ENCODE results near the gene ITM2B.

Gene ITM2B

DNA sequence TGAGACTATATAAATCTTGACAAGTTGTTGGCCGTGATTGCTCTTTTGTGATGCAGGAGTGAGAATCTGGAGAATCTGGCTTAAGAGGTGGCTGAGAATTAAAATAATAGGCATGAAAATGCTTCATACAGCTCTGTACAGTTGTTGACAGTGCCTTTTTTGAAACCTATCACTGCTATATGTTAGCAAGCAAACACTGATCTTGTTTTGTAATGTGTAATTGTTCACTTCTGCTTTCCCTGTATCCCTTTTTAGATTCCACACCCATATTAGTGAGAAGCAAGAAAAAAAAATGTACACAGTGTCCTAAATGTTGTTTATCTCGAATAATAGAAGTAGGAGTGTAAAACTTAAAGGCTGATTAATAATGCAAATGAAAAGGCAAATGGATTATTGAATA is 31.1 kb downstream of the ITM2B start:
- DNase-seq, result no peak

DNA sequence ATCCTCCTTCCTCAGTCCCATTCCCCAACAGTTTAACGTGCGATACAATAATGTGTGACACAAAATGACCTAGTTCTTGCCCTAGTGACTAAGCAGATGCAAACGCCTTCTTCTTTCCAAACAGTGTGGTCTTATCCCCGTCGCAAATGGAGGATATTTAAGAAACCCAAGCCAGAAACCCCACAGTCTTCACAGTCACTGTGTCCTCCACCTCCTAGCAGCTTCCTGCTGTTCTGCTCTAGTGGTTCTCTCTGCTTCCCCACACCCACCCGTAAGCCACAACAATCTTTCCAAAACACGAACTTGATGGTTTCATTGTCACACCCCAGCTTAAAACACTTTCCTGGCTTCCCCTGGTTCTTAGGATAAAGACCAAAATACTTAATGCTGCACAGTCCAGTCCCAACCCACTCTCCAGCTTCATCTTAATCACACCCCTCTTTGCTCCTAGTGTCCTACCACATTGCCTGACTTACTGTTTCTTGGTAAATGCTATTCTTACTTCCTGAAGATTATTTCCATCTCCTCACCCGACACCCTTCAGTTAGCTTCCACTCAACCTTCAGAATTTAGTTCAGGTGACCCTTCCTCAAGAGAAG is 32.3 kb downstream of the ITM2B start:
- DNase-seq, result no peak

DNA sequence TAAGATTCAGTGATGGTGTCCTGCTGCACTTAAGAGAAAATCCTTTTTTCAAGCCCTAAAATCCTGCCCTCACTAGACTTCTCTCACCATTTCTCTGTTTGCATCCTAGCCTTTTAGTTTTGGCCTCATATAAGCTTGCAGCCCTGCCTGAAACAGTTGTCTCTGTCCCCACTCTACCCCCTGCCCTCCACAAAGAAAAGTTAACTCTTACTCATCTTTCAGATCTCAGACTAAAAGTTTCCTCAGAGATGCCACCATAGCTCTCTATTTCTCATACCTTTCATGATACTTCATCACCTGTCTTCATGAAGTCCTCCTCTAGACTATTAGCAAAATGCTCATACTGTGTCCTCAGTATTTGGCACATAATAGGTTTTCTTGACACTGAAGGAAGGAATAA is 33.1 kb downstream of the ITM2B start:
- DNase-seq, result no peak

DNA sequence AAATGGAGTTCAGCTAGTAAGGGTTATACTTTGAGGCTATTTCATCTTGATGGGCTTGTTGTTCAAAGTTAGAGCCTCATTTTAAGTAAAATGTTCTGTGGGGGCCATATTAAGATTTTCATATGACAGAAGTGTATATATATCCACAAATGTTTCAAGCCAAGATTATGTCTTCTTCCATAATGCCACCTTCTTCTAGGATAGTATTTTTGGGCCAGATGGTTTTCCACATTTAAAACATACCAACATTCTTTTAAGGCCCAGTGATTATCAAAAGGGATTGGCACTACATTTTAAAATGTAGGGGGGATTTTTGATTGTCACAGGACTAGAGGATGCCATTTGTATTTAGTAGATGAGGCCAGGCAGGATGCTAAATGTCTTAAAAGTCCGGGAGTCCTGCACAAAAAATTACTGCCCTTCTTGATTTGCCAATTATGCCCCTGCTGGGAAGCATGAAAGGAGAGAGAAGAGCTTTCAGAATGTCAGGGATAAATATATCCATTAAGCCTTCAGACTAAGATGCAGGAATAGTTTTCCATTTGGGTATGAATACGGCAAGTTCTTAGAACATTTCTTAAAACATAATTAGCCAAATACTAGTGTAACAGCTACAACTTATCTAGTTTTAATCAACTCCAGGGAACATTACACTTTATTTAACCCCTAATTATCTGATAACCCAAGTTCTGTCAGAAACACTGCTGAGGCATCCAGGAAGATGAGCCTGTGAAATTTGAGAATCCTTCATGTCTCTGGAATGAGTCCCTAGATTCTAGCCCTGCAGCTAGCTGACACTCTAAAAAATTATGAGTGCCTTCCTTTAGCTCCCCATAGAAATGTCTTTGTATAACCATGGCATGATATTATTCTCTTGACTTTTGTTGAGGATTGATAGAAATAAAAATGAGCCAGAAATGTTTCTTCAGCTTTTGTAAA is 34.0 kb downstream of the ITM2B start:
- no peak for DNase-seq

DNA sequence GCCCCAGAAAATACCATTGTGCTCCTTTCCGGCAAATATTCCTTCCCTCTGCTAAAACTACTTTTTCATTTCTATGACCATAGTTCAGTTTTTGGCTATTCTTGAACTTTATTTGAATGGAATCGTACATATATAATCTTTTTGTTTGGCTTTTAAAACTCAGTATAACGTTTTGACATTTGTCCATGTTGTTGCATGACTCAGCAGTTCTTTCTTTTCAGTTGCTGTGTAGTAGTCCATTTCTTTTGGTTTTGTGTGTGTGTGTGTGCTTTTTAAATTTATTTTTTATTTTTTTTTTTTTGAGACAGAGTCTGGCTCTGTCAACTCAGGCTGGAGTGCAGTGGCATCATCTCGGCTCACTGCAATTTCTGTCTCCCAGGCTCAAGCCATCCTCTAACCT is 35.0 kb downstream of the ITM2B start:
- no peak for DNase-seq

DNA sequence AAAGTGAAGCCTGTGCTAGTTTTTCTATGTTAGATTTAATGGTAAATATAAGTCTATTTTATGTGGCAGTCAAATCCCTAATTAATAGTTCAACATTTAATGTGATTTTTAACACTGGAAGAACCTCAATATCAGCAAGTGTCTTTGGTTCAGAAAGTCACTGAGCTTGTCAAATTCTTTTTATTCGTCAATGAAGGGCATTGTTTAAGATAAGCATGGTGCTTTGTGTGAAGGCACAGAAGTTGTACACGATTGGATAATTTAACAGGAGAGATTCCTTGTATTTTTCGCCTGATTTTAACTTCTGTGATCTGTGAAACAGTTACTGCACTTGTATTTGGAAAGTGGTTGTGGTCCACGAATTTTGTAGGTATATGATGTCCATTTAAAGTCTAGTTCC is 40.3 kb downstream of the ITM2B start:
- no peak for DNase-seq

DNA sequence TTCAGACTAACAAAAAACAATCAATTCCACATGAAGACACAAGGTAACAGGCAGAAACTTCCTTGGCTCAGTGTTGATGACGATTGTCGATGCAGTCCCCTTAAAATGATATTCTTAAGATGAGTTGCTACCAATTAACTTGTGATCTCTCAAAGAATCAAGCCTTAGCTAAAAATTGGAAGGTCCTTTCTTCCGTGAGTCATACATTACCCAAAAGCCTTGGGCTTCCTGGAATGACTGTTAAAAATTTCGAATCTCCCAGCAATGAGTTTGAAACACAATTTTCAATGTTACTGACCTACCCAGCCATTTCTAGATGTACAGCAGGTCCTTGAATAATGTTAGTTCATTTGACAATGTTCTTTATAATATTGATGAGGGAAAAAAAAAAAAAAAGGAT is 42.5 kb downstream of the ITM2B start:
- DNase-seq, result no peak

DNA sequence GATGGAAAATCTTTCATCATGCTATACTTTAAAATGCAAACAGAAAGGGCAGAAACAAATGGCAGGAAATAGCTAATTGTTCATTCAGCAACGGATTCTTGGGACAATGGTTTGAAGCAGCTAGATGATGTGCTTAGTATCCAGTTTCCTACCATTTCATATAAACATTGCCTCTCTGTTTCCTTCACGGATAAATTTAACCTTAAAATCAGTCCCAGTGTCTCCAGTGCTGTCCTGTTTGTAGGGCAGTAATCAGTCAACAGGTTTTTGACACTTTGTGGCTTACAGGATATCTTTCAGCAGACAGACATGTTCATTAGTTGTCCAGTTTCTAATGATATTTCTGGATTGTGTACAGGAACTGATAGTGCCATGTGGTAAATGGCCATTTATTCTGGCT is 45.8 kb downstream of the ITM2B start:
- DNase-seq, result no peak

DNA sequence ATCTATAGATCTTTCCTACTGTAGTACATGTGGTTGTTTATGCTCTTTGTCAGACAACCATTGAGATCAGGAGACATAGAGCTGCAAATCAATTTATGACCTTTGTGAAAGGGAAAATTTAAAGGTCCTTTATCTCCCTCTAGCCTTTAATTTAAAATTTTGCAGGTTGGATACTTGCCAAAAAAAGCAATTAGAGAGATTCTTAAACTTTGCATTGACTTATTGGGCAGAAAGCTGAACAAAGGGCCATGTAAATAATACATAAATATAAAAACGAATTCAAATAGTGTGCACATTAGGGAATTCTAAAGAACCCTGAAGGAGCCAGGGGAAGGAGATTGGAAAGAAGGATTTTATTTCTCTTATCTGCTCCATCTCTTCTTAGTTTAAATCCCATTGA is 48.5 kb downstream of the ITM2B start:
- DNase-seq, result no peak

DNA sequence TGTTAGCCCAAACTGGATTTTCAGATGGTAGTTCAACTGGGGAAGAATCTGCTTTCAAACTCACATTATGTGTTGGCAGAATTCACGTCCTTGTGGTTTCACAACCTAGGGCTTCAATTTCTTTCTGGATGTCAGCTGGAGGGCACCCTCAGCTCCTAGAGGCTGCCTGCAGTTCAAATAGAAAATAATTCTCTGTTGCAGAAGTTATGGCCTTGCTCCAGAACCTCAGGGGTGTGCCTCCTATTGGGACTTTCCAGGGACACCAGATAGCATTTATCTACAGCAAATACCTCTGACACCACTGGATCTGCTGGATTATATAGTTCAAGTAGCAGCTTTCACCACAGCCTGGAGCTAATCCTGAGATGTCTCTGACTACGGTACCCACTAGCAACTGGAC is 58.7 kb downstream of the ITM2B start:
- no peak for DNase-seq

DNA sequence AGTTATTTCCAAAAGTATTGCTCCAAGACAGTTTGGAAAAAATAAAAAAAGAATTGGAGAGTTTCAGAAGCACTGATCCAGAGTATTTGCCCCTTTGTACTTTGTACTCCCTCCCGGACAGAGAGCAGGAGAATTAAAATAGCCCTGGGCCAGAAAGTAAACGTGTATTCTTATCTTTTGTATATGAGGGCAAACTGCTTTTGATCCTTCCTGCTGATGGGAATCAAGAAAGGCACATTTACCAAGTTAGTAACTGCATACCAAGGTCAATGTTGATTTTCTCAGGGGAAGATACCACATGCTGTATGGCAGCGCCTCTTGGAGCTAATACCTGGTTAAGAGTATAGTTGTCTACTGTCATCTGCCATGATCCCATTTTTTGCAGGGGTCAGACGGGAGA is 59.6 kb downstream of the ITM2B start:
- DNase-seq, result no peak

DNA sequence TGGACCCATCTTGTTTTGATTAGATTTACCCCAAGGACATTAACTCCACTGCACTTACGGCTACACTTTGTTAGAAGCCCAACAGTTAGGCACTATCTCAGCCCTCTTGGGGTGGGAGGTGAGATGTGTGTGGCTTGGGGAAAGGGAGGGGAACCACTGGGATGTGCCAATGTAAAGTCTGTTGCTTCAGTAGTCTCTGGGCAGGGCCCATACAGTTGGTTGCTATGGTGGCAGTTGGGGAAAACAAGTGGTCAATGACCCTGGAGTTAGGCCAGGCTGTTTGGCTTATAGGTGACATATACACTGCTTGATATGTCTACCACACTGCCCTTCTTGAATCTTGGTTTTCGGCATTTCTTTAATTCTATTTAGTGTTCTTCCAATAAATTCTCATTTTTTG is 61.6 kb downstream of the ITM2B start:
- no peak for DNase-seq

DNA sequence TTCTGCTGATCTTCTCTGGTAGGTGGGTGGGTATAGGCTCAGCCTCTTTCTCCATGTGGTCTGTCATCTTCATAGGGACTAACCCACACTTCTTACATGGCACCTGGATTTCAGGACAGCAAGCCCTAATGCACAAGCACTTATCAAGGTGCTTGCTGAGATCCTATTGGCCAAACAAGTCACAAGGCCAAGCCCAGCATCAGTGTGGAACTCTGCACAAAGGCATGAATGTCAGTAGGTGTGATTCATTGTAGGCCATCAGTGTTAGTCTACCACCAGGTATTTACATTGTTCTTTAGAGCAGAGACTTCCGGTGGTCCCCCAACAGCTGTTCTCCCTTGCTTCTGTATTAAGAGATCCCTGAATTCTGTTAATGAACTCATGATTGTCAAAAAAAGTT is 62.3 kb downstream of the ITM2B start:
- no peak for DNase-seq

DNA sequence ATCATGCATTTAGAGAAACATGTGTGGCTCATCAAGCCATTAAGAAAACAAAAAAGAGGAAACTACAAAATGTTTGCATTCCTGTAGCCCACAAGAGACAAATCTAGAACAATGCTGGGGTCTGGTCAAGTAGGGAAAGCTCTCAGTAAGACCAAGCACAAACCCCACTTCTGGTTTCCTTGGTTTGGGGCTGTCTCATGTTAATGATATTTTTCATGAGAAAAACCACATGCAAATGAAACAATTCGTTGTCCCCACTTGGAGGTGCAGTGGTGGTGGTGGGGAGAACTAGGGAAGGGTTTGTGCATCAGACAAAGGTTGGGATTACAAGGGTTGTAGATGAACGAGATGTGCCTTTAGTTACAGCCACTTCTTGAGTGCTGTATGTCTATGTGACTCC is 63.5 kb downstream of the ITM2B start:
- DNase-seq, result no peak

DNA sequence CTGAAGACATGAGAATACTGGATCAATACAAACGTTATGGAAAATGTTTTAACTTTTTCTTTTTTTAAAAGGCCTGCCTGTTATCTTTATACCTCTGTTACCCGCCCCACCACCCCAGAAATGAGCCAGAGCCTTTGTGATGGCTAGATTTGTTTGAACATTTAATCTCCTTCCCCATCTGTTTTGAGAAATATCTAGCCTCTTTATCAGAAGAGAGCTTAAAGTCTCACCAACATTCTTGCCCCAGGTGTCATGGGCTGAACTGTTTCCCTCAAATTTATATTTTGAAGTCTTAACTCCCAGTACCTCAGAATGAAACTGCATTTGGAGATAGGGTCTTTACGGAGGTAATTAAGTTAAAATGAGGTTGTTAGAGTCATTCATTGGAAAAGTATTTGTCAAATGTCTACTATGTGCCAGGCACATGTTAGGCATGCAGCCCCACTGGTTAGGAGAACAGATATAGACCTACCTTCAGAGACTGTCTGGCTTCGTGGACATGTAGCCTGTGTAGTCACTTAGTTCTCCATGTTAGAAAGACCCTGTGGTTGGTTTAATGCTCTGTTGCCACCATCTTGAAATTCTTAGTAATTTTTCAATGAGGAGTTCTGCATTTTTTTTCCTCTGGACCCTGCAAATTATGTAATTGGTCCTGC is 64.3 kb downstream of the ITM2B start:
- no peak for DNase-seq

DNA sequence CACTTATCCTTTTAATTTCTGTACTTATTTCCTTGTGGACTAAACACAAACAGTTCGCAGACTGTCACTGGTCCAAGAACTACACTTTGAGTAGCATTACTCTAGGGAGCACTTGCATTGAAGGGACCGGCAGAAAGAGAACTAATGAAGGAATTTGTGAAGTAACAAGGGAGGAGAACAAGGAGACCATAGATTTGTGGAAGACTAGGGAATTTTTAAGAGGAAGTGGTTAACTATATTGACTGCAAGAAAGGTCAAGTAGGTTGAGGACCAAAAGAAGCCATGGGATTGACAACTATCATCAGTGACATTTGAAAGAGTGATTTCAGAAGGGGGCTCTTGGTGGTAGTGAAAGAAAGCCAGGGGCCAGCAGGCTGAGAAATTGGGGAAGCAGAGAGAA is 66.6 kb downstream of the ITM2B start:
- no peak for DNase-seq

DNA sequence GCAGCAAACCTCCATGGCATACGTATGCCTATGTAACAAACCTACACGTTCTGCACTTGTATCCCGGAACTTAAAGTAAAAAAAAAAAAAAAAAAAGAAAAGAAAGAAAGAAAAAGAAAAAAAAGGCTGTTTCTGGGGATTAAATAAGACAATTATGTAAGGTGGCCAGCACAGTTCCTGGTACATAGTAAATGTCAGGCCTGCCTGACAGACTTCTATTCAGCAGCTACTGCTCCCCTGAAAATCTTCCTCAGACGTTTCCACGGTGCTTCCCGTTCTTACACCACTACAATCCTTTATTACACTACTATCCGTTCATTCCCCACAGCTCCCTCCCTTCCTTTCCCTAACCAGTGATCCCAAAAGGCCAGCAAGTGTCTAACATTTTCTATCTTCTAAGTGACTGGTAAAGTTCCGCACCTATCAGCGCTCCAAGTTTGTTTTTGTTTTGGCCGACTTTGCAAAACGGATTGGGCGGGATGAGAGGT is 69.9 kb downstream of the ITM2B start:
- no peak for DNase-seq

DNA sequence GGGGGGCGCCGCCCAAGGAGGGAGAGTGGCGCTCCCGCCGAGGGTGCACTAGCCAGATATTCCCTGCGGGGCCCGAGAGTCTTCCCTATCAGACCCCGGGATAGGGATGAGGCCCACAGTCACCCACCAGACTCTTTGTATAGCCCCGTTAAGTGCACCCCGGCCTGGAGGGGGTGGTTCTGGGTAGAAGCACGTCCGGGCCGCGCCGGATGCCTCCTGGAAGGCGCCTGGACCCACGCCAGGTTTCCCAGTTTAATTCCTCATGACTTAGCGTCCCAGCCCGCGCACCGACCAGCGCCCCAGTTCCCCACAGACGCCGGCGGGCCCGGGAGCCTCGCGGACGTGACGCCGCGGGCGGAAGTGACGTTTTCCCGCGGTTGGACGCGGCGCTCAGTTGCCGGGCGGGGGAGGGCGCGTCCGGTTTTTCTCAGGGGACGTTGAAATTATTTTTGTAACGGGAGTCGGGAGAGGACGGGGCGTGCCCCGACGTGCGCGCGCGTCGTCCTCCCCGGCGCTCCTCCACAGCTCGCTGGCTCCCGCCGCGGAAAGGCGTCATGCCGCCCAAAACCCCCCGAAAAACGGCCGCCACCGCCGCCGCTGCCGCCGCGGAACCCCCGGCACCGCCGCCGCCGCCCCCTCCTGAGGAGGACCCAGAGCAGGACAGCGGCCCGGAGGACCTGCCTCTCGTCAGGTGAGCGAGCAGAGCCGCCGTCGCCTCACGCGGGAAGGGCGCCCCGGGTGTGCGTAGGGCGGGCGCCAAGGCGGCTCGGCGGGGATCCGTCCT is 70.5 kb downstream of the ITM2B start, which contains the start of gene RB1:
RB1 (plus strand) TSS at position 393 of the 784 bp plus-strand sequence; CDS start at position 555, 162 bp downstream.
- peak; percentile 70 for DNase-seq

DNA sequence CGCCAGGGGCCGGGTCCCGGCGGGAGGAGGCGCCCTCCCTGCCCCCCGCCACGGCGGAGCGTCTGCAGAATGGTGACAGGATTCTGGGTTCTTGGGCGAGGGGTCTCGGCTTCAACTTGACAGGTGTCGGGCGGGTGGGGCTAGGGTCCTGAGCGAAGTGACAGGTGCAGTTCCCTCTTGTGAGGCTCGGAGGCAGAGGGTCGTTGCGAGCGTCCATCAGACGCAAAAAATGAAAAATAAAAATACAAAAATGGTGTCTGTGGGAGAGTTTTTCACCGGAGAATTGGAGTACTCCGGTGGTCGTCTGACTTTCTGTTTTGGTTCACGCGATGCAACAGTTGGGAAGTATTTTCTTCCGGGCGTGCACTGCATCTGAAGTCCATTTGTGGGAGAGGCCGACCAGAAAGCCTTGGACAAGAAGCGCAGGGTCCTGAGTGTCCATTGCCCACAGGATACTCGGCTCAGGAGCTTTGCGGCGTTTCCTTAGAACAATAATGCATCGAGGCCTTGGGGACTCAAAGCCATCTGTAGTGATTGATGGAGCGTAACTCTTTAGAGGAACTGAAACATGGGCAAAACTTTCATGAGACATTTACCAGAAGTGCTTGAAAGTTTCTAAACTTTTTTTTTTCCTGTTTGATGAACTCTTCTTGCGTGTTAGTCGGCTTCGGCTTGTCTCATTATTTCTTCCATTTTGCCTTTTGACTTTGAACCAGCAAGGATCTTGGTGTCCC is 71.3 kb downstream of the ITM2B start:
- DNase-seq, result peak; percentile 1

DNA sequence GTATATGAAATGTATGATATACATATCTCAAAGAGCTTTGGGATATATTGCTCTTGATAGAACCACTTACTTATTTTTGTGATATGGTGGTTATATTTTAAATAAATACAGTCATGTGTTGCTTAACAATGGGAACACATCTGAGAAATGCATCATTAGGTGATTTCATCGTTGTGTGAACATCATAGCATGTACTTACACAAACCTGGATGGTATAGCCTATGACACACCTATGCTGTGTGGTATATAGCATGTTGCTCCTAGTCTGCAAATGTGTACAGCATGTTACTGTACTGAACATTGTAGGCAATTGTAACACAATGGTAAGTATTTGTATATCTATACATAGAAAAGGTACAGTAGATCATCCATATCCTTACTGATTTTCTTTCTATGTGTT is 78.2 kb downstream of the ITM2B start:
- no peak for DNase-seq

DNA sequence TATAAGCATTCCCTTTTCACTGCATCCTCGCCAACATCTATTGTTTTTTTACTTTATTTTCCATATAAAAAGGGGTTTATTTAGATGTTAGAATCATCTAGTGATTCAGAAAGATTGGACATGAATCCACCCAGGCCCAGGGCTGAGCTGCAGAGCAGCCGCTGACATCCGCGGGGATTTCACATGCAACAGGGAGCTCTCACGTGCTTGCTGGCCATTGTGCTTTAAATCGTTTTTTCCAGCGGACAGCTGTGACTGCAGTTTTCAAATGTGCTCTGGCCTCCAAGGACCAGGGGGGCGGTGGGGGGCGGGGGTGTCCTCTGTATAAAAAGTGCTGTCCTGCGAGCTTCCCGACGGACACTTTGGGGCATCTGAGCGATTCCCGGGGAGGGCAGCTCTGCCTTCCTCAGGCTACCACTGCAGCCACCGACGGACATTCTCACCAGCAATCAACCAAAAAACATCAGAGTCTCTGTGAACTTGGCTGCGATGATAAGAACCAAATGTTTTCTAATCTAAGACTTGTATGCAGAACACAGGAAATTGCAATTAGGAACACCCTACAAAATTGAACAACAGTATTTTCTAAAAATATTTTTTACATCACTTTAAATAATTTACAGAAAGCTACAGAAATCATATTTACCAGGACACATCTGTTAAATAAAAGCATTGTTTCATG is 83.1 kb downstream of the ITM2B start:
- DNase-seq, result no peak

Measured in NCI-H2029 (cell line).